GM21576 (cell line): ENCODE measurements around the gene BDH2.

Experiments used
- ATAC-seq: cut with Tn5 transposase; IDR thresholded peaks from one replicate; pipeline ENCODE4 v1.9.1; 2021; ENCODE audit warnings: mild to moderate bottlenecking, moderate library complexity; ENCODE audit not compliant: unreplicated experiment

Gene BDH2

DNA sequence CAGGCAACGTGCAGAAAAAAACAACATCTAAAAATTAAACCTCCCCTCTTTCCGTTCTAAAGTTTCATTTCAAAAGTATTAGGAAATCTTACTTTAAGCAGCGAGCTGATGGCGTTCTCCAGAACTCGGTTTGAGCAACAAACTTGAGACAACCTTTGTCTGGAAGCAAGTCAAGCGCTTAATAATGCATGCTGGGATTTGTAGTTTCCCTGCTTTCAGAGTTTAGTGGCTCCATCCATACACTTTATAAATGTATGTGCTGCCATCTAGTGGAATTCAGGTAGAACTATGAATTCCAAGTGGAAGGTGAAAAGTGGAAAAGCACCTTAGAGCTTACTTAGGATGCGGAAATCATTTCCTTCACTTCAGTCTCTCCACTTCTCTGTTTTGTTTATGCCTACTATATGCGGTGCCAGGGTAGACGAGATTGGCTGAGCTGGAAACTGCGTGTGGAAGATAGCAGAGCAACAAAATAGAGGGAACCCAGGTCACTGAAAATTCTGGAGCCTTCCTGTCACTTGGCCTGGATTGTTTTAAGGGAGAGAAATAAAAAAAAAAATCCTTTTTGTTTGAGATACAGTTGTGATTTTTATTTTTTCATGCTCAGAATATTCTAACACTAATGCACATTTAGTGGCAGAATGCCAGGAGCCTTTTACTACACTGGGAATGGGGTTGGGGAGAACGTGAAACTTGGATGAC lies at the start of gene BDH2:
Gene BDH2 (minus strand): TSS at position 144 of the 702 bp plus-strand sequence. CDS start 3,580 bp downstream, outside the sequence.
- ATAC-seq: peak; percentile 98

DNA sequence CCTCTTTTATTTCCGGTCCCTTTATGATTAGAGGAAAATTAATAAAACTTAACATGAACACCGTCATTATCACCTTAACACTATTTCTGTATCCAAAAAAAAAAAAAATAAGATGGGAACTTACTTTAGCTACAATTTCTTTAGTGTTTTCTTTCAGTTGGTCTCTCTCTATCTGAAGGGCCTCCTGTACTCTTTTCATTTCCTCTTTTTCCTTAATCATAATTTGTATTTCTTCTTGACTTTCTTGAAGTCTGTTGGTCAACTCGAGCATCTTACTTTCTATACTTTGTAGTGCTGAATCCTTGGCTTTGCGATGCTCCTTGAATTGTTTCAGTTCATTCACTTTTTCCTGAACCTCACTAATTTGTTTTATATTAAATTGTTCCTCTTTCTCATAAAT lies 45.3 kb upstream of the BDH2 start:
- ATAC-seq: no peak

DNA sequence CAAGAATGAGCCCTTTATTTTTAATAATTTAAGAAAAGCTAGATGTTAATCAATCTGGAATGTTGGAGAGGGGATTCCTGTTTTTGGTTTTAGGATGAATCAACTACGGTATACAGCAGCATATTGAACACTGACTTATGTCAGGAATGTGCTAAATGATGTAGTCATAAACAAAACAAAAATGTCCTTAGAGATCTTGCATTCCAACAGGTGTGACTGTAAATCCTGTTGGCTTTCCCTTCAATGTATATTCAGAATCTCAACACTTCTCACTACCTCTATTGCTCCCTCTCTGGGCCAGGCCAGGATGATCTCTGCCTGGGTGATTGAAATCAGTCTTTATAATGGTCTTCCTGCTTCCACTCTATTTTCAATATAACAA lies 37.8 kb upstream of the BDH2 start:
- no peak for ATAC-seq

DNA sequence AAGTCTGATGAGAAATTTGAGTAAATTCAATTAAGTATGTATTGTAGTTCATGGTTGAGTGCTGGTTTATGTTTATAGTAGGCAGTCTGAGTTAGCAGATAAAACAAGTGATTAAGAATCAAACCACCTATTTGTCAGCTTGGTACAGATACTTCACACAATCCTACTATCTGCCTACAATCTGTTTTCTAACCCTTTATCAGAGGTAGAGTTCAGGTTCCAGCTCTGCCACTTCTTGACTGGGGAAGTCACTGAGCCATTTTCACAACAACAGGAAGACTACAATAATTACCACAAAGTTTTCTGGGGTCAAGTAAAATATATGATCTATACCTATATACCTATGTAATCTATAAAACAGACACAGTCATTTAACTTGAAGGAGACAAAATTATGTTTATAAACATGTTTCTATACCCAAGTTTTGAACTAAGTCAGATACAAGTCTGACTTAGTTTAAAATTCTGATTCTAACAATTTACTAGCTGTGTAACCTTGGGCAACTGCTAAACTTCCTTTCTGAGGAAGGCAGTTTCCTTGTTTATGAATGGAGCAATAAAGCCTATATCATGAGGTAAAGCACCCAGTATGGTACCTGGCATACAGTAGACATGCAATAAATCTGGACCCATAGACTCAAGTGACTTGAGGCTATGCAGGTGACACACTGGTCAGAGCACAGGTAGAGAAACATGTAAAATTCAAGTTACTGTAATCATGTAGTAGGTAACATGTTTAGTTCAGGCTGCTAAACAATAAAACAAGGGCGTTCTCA lies 37.2 kb upstream of the BDH2 start:
- no peak for ATAC-seq

- no peak for ATAC-seq
Measured at GRCh38 chr4:103129174-103129573, 29.5 kb upstream of the BDH2 start.

DNA sequence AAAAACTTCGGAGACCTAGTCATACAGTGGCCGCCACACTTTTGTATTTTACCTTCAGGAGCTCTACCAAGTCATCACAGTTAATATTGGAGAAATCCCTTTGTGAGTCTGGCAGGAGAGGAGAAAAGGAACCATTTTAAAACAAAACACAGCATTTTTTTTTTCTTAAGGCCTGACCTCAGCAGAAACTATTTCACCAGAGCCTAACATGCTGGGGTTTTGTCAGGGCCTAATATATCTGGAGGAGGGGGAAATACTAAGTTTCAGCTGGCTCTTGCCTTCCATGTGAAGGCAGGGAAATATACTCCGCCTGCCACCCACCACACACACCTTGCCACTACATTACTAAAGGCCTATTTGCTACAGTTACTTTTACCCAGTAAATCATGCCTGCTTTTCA lies 26.5 kb upstream of the BDH2 start:
- no peak for ATAC-seq

DNA sequence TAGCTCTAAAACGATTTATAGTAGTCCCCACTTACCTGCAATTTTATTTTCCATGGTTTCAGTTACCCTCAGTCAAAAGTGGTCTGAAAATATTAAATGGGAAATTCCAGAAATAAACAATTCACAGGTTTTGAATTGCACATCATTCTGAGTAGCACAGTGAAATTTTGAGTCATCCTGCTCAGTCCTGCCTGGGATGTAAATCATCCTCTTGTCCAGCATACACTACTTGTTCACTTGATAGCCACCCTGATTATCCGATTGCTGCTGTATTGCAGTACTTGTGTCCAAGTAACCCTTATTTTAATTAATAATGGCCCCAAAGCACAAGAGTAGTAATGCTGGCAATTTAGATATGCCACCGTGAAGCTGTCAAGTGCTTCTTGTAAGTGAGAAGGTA lies 23.5 kb upstream of the BDH2 start:
- no peak for ATAC-seq

DNA sequence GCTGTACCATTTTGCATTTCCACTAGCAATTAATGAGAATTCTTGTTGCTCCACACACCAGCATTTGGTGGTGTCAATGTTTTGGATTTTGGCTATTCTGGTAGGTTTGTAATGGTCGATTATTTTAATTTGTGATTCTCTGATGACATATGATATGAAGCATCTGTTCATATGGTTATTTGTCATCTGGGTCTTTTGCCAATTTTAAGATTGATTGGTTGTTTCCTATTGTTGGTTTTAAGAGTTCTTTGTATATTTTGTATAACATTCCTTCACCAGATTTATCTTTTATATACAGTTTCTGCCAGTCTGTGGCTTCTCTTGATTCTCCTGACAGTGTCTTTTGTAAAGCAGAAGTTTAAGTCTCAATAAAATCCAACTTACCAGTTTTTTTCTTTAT lies 18.5 kb upstream of the BDH2 start:
- ATAC-seq: no peak

DNA sequence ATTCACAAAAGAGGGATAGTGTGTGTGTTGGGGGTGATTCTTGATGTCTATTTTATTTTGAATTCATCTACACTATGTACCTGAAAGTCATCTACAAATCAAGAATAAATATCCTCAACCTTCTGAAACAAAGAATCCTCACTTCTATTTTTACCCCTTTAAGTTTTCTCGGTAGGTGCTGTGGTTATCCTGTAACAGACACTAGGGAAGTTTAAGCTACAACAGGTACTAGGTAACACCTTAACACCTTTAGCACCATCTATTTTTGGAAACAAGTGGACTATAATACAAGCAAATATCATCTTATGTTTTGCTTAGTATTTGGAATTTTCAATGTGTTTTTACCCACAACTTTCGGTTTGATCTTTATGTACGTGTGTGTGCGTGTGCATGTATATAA lies 12.0 kb upstream of the BDH2 start:
- no peak for ATAC-seq

GRCh38 chr4:103108542-103108941 lies 8.9 kb upstream of the BDH2 start:
- no peak for ATAC-seq

DNA sequence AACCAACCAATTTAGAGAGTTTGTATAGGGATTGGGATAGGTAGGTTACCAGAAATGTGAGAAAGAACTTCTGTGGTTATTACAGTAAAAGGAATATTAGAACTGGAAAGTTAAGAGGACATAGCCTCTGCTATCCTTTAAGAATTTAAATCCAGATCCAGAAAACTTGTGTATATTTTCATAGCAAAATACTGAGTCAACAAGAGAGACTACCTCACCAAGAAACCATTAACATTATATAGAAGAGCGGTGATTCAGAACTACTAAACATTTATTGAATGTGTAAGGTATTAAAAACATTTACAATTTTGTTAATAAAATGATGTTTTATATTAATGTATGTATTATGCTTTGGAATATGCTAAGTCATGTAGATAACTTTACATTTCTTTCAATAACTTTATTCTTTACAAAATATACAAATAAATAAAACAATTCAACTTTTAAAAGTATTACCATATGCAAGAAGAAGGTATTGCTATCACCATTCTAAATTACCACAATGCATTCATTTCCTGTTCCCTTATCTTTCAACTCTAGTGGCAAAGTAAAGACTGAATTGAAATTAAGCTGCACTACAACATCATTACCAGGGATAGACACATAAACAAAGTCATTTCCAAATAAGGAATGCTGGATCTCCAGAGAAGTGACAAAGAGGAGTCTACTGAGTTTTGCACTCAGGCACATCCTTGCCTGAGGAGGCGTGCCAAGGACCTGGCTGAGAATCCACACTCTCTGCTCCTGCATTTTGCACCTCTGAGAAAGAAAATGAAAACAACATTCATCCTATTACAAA lies 6.1 kb upstream of the BDH2 start:
- ATAC-seq: no peak

GRCh38 chr4:103104886-103105285 lies 5.3 kb upstream of the BDH2 start:
- no peak for ATAC-seq

DNA sequence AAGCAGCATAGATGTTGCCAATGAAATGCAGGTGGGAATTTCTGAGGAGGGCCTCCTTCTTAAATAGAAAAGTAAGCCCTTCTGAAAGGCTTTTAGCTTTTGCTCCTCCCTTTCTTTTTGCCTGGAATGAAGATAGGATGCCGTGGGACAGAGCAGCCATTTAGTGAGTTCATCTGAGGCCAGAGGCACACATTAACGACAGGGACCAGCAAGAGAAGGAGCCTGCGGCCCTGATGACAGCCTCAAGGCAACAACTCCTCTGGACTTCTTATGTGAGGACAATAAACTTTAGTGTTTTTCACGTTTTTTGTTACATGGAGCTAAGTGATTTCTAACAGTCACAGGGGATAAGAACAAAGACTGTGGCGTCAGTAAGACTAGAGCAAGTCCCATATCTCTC lies 1.1 kb upstream of the BDH2 start:
- no peak for ATAC-seq

DNA sequence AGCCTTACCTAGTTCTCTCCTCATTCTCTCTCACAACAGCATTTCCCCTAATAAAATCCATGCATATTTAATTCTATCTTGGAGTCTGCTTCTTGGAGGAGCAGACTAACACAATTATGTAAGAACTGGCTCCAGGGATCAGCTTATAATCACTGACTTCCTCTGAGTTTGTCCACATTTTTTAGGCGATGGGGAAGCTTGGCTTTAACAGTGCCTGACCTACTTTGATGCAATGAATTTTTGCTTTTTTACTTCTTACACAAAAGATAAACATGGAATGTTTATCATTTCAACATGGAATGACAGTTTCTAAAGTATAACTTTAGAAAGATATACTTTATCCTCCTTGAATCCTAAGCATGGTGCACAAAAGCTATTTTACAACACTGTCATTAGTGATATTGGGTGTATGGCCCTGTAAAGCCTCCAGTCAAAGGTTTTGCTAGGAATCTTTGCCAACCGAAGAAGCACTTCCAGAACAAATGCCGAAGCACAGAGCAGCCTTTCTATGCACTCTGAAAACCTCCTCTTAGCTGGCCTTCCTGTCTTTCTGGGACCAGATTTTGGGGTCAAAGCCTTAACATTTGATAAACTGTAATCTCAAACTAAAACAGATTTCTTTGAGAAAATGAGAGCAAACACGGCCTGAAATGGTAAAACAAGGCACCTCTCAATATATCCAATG lies 736 bp downstream of the BDH2 start:
- ATAC-seq: no peak

GRCh38 chr4:103098341-103098740 lies 1.3 kb downstream of the BDH2 start:
- no peak for ATAC-seq

- ATAC-seq: no peak
Measured at GRCh38 chr4:103097112-103097511, 2.5 kb downstream of the BDH2 start.

DNA sequence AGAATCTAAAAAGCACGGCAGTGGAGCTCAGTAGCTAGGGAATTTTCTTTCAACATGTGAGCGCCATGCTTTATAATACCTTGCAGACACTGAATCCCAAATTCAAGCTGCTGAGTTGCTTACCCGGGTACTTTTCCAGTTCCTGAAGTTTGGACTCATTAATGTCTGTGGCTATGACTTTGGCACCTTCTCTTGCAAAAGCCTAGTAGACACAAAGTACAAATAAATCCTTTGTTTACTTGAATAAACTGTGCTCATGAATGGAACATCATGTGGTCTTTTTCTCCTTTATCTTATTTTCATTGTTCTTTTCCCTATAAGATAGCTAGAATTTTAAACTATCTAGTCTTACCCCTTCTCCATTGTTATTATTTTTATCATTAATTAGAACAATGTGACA lies 4.6 kb downstream of the BDH2 start:
- ATAC-seq: no peak

- ATAC-seq: peak; percentile 14
Measured at GRCh38 chr4:103092245-103092644, 7.4 kb downstream of the BDH2 start.

GRCh38 chr4:103091601-103092223 lies 7.9 kb downstream of the BDH2 start:
- ATAC-seq: peak; percentile 83

DNA sequence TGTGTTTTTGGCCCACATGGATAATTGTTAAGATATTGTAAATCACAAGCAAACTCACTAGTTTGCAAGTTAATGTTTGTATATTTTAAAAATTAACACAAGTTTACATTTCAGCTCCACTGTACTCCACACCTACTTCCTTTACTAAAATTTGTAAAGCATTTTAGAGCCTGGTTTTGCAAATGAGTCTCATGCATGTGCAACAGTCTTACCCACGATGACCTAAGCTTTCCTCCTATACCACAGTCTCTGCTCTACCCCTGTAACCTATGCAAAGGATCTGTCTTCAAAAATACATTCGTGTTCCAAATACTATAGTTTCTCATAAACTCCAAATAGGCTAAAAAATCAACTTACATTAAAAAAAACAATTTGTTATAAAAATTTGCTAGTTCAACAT lies 10.2 kb downstream of the BDH2 start:
- ATAC-seq: no peak

- ATAC-seq: no peak
Measured at GRCh38 chr4:103086551-103086950, 13.1 kb downstream of the BDH2 start.
